NCI-H748 treated with DMSO at 0.1 percent for 48 hours (cell line): ENCODE data around the gene ASIP.
"Not testable (repeated sequence)": the region's sequence is repeated elsewhere in the genome, so short reads cannot be mapped to it uniquely, and the experiment has no call there.

ENCODE experiments used
- DNase-seq: peaks from one replicate; lab custom pipeline; 2025; lab: John Stamatoyannopoulos, UW

The ASIP gene

DNA sequence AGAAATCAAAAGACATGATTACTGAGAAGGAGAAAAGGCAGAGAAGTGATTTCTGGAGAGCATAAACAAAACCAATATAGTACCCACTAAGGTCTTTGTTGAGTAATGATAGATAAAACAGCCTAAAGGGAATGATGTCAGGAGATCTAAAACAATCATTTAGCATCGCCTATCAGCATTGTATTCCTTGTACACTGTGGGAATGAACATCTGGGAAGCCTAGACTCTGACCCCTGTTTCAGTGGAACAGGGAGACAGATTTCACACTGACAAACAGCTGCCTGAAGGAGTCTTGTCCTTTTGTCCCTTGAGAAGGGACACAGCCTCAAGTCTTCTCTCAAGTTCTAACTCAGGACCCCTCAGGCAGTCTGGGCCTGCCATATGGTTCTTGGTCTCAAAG is 1.7 kb downstream of the ASIP start:
- no peak for DNase-seq

DNA sequence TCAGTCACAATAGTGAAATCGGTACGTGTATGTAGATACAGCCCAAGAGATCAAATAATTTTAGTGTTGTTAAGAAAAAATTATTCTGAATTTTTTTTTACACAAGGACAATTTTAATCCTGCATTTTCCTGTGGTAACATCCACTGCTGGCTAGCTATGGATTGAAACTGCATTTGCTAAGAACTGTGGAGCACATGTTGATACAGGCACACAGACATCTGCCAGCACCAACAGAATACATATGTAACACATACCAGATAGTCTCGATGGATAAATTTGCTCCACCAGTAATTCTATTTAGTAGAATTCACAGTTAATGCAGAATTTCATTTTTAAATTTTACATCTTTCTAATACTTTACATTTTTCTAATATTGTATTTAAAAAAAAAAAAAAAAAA is 2.2 kb downstream of the ASIP start:
- DNase-seq: no peak

DNA sequence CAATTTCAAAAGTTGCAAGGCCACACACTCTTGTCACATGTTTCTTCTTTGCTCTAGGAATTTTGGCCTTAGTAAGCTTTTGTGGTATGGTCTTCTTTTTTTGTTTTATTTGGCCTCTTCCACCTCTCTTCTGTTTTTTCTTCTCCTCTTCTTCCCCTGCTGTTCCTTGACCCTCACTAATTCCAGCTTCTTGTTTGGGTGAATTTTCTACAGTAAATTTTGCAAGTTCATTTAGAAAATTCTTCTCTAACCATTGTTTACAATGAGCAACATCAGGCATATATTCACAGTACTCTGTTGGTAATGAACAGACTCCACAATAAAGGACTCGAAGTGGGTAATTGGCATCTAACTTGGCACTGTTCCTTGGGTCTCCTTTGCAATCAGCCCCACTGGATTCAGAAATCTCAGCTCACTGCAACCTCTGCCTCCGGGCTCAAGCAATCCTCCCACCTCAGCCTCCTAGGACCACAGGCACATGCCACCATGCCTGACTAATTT is 5.0 kb downstream of the ASIP start:
- DNase-seq: no peak

DNA sequence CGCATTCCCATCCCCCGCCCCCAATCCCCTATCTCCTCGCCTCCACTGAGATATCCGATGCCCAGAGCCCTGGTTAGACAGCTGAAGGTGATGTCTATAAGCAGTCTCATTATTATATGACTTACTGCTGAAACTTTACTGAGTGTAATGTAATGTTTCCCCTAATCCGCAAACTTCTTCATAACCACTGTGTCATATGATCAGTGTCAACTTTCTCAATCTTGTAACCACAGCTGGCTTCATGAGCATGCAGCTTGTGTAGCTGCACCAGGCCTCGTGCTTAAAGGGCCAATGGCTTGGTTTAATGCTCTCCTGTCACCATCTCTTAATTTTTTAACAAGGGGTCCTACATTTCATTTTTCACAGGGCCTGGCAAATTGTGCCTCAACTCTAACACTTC is 8.1 kb downstream of the ASIP start:
- no peak for DNase-seq

DNA sequence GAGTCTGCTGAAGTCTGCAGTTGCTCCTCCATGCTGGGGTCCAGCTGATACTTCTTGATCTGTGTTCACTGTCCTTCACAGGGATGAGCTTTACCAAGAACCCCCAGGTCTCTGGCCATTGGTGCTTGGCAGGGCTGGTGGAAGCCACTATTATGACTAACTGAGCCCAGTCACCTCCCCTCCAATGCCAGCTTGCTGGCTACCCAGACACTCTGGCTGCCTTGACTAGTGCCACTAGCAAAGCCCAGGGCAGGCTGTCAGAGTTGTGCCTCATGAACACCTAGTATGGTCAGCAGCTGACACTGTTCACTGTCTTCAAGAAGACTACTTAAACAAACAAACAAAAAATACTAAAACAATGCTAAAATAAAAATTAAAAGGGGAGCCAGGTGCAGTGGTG is 8.8 kb downstream of the ASIP start:
- no peak for DNase-seq

DNA sequence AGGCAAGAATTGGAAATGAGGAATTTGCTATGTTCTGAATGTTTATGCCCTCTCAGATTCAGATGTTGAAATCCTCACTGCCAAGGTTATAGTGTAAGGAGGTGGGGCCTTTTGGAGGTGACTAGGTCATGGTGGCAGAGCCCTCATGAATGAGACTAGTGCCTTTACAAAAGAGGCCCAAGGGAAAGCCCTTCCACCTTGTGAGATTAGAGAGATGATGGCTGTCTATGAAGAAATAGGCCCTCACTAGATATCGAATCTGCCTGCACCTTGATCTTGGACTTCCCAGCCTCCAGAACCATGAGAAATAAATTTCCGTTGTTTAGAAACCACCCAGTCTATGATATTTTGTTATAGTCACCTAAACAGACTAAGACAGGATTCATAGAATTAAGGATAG is 10.4 kb downstream of the ASIP start:
- no peak for DNase-seq

DNA sequence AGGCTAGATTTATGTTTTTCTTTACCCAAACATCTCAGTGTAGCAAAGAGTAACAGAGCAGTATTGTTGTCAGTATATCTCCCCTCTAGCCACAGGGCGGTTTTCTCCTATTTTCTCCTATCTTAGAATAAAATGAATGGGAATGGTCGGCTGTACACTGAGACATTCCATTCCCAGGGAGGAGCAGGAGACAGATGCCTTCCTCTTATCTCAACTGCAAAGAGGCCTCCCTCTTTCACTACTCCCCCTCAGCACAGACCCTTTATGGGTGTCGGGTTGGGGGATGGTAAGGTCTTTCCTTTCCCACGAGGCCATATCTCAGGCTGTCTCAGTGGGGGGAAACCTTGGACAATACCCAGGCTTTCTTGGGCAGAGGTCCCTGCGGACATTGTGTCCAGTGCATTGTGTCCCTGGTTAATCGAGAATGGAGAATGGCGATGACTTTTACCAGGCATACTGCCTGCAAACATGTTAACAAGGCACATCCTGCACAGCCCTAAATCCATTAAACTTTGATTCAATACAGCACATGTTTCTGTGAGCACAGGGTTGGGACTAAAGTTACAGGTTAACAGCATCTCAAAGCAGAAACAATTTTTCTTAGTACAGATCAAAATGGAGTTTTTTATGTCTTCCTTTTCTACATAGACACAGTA is 11.3 kb downstream of the ASIP start:
- DNase-seq: not testable (repeated sequence)

DNA sequence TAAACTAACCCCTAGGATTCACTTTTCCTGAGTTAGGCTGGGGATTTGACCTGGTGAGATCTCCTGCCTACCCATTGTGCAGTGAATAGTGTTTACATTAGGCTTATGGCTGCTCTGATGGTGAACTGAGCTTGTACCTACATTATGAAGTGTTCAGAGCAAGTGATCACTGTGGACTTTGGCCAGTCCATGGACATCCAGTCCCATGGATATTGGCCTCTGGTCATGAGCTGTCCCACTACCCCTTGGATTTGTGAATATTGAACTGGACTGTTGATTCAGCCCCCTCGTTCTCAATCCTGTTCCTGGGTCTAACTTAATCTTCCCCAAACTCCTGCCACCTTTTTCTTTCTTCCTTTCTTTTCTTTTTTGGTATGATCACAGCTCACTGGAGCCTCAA is 13.8 kb downstream of the ASIP start:
- DNase-seq: no peak

DNA sequence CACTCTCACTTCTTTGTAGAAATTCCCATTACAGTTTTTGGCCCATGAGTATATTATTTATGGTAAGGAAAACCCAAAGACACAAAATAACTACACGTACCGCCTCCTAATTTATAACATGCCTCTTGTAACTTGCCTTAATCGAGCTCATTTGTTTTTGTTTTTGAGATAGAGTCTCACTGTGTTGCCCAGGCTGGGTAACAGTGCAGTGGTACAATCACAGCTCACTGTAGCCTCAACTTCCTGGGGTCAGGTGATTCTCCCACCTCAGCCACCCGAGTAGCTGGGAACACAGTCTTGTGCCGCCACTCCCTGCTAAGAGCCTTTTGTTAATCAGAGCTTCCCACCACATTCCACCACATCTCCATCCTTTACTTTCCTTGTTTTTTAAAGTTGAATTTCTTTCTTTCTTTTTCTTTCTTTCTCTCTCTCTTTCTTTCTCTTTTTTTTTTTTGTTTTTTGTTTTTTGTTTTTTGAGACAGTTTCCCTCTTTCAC is 15.5 kb downstream of the ASIP start:
- DNase-seq: no peak

DNA sequence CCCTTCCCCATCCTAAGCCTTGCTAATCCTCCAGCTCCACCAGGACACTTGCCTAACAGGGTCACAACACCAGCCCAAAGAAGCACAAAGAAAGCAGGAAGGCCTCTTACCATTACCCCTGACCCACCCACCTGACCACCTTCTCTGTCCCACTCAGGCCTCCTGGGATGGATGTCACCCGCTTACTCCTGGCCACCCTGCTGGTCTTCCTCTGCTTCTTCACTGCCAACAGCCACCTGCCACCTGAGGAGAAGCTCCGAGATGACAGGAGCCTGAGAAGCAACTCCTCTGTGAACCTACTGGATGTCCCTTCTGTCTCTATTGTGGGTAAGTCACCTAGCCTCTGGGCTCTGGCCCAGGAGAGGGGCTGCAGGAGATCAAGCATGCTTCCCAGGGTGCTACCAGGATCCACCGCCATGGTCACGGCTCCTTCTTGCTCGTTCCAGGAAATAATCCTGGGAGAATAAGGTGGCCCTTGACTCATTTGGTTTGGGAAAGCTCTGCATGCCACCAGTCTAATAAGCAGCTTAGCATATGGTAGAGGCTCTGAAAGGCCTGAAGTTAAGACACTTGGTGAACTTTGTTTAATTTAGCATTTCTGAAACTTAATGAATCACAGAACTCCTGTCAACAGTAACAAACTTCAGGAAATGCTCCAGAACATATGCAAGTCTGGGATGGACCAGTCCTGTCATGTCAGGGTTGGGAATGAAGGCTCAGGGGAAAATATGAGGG is 19.2 kb downstream of the ASIP start:
- no peak for DNase-seq

DNA sequence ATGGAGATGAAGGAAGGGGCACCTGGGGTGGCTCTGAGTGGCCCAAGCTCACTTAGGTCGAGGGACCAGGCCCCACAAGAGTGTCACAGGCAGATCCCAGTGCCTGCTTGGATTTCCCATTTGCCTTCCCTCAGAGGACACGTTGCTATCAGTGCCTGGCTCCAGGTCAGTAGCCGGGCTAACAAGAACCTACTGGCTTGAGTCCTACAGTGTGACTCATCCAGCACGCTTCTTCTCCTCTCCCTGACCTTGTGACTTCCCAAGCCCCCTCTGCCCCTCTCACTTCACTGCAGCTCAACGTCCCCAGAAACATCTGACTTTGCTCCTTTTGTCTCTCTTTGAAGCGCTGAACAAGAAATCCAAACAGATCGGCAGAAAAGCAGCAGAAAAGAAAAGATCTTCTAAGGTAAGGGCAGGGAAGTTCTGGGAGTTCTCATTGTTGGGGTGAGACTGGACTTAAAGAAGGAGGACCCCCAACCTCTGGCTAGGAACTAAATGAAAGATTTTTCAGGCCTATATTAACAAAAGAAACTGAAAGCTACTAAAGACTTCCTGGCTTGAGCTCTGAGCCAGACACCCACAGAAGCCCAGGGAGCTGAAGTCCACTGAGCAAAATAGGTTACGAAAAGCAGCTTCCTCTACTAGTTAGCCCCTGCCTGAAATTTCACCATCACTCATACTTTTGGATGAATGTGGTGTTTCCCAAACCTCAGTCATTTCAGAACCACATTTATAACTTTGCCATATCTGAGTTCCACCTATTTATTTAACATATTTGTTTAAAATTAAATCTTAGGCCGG is 21.5 kb downstream of the ASIP start:
- DNase-seq: no peak

DNA sequence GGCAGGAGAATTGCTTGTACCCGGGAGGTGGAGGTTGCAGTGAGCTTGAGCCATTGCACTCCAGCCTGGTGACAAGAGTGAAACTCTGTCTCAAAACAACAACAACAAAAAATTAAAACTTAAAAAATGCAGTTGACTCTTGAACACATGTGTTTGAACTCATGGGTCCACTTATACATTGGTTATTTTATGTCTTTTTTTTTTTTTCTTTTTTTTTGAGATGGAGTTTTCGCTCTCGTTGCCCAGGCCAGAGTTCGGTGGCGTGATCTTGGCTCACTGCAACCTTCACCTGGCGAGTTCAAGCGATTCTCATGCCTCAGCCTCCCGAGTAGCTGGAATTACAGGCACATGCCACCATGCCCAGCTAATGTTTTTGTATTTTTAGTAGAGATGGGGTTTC is 22.2 kb downstream of the ASIP start:
- not testable (repeated sequence) for DNase-seq

DNA sequence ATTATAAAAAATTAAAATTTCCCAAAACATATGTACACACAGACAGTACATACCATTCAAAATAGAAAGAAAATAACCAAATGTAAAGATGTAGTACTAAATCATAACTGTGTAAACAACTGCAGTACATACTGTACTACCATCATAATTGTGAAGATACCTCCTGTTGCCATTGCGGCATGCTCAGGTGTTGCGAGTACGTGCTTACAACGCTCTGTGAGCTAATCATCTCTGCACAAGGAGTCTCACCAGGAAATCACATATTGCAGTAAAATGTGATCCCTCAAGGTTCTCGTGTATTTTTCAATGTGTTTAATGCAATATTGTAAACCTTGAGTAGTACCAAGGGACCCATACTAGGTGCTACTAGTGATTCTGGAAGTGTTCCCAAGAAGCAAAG is 22.9 kb downstream of the ASIP start:
- DNase-seq: no peak

DNA sequence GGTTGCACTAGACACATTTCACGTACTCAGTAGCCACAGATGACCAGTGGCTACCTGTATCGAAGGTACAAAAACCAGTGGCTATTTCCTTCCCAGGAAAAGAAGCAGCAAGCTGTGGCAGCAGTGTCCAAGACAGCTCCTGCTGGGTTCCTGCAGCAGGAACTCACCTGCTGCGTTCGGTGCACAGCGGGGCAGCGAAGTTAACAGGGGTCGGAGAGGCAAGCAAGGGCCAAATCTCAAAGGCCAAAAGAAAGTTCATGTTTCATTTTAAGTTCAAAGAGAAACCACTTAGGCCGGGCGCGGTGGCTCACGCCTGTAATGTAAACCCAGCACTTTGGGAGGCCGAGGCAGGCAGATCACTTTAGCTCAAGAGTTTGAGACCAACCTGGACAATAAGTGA is 26.9 kb downstream of the ASIP start:
- DNase-seq: no peak

DNA sequence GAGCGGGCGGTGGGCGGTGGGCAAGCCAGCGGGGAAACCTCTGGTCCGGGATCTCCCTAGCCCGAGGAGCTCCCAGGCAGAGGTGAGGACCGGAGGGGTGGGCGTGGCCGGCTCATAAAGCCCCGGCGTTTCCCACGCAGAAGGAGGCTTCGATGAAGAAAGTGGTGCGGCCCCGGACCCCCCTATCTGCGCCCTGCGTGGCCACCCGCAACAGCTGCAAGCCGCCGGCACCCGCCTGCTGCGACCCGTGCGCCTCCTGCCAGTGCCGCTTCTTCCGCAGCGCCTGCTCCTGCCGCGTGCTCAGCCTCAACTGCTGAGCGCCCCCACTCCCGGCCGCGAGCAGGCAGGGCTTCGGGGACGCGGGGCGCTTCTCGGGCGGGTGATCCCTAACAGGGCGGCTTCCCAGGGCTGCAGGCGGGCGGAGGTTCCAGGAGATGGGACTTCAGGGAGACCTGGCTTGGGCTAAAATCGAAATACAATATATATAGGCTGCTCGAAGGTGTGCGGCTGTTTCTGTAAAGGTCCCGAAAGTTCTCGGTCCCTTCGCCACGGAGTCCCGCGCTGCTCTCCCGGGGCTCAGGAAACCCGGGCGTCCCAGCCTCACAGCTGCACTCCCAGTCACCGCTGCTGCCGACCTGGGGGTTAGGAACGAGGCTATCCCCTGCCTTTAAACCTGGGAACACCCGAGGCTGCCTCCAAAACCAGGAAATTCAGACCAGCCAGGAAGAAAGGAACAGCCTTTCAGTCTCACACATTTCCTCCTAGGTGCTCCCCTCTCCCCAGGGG is 27.8 kb downstream of the ASIP start:
- DNase-seq: no peak

DNA sequence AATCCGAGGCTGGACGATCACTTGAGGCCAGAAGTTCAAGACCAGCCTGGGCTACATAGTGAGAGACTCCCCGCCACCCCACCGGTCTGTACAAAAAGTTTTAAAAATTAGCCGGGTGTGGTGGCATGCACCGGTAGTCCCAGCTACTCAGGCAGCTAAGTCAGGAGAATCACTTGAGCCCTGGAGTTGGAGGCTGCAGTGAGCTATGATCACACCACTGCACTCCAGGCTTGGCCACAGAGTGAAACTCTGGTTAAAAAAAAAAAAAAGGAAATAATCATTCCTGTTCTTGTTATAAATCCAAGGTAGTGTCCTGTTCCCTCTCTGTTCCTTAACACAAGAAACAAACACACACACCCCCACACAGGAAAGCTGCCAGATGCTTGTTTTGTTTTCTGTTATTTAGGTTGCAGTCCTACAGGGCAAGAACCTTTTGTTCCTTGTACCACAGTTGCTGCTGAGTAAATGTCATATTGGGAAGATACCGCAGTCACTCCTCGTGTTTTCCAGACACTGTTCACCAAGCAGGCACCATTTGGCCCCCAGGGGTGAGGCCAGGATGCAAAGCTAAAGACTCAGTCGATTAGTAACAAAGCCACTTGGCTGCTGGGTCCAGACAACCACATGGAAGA is 28.9 kb downstream of the ASIP start:
- DNase-seq: no peak

DNA sequence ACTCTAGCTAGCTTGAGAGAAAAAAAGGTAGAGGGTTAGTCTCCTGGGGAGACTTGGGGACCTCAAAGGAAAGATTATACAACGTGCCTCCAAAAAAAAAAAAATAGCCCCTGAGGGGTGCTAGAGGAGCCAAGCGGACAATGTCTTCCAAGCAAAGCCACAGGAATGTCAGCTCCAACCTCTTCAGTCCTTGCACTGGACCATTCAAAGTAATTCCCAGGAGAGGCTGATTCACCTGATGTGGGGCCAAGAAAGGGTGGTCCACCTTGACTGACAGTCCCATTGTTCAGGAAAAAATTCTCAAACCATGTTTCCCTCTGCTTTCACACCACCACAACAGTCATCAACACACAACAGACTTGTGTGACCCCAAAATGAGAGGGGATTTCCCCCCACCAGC is 30.7 kb downstream of the ASIP start:
- no peak for DNase-seq

DNA sequence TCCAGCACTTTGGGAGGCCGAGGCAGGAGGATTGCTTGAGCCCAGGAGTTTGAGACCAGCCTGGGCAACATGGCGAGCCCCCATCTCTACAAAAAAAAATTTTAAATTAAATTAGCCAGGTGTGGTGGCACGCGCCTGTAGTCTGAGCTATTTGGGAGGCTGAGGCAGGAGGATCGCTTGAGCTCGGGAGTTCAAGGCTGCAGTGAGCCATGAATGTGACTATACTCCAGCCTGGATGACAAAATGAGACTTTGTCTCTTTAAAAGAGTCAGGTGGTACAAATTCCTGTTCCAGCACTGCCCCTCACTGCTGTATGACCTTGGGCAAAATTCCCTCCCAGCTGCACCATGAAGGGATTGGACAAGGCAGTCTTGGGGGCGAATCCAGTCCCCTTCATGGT is 33.5 kb downstream of the ASIP start:
- DNase-seq: no peak

DNA sequence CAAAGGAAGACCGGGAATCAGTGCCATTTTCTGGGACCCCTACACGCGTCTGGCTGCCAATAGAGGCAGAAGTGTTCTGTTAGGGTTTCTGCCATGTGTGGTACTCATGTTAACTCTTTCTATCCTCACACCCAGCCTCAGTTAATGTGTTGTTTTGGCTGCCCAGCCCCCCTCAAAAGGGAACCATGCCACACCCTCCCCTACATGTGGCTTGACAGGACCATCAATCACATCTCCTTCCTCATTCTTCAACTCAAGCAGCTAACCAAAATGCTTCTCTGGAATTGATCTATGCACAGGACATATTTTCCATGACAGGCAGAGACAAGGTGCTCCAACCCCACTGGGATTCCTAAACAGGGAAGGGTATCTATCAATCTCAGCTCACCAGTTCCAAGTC is 40.0 kb downstream of the ASIP start:
- no peak for DNase-seq

DNA sequence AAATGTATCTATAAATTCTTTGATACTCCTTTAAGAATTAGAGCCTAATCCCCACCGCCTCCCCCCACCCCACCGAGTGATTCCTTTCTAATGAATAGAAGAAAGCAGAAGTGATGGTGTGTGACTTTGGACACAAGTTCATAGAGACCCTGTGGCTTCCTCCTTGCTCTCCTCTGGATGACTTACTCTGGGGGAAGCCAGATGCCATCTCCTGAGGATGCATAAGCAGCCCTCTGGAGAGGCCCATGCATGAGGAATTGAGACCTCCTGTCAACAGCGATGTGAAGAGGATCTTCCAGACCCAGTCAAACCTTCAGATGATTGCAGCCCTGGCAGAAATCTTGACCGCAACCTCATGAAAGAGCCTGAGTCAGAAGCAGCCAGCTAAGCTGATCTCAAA is 40.8 kb downstream of the ASIP start:
- DNase-seq: no peak

DNA sequence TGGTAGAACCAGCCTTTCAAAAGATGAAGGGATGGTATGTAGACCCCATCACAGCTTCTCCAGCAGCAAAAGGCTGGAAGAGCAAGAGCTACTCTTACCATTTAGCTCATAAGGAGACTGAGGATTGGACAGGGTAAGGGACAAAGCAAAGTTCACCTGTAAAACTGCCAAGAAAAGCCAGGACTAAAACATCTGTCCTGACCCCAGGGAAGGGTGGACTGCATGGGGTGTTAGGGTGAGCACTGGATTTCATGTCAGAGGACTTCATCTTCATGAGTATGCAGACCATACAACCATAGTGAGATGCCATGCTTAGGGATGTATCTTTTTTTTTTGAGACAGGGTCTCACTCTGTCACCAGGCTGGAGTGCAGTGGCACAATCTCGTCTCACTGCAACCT is 42.6 kb downstream of the ASIP start:
- no peak for DNase-seq

DNA sequence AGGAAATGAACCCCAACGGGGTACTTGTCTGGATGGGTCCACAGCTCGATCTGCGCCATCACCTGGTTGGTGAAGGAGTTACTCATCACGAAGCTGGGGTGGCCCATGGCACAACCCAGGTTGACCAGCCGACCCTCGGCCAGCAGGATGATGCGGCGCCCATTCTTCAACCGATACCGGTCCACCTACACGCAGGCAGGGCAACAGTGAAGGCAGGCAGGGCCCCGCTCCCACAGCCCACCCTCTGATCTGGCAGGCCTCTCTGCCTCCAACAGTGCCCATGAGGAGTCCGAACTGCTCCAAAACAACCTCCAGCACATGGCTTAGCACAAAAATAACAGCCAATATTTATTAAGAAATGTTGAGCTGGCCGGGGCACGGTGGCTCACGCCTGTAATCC is 44.2 kb downstream of the ASIP start:
- DNase-seq: no peak
